GM18502 (cell line): Measurements from ENCODE around the gene PPP1R9A.

ENCODE experiments used
- ATAC-seq: cut with Tn5 transposase; IDR thresholded peaks from one replicate; pipeline ENCODE4 v1.9.1; 2021; ENCODE audit warnings: mild to moderate bottlenecking; ENCODE audit not compliant: unreplicated experiment, poor library complexity

Gene PPP1R9A

DNA sequence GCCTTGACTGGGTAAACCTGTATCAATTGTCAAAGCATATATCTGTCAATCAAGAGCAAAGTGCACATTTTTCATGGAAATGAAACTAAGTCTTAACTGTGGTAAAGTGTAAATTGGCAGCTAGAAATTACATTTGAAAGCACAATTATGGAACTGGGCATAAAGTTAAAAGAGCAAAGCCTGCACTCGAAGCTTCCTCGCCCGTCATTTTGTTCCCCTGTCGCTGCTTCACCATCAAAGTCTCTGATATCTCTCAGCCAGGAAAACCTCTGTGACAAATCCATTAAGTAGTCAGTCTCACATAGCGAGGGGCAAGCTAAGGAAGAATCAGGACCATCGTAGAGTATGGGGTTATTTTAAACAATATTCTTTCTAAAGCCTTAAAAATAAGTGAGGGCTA, 389.1 kb downstream of the PPP1R9A start:
- ATAC-seq, result no peak

DNA sequence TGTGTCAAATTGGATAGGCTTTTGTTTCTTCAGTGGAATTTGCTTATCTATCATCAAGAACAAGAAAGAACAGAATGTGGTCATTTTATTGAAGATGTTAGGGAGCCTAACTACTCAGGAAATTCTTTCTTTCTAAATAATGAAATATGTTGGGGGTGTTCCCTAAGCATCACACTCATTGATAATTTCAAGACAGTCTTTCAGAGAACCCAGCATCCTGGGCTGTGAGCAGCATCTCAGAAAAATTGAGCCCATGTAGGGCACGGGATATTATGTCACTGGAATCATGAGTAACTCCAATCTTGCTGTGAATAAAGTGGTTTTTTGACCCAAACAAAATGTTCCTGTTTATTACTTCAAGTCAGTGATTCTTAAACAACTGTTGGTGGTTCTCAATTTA, 389.6 kb downstream of the PPP1R9A start:
- no peak for ATAC-seq

DNA sequence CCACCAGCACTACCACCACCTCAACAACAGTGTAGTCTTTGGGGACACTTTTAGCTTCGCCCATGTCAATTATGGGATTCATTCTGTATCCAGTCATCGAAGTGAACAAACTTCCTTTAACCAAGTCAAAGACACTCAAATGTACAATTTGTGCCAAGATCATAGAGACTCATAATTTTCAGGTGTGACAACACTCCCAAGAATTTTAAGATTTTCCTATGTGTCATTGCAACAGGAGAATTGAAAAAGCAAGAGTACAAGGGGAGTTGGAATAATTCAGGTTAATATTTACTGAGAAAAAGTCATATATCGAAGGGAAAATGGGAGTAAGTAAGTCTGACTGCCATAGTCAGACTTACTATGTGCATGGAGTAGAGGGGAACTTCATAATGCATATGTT, 390.7 kb downstream of the PPP1R9A start:
- no peak for ATAC-seq

- no peak for ATAC-seq
Measured at GRCh38 chr7:95303013-95303905, 395.9 kb downstream of the PPP1R9A start.

DNA sequence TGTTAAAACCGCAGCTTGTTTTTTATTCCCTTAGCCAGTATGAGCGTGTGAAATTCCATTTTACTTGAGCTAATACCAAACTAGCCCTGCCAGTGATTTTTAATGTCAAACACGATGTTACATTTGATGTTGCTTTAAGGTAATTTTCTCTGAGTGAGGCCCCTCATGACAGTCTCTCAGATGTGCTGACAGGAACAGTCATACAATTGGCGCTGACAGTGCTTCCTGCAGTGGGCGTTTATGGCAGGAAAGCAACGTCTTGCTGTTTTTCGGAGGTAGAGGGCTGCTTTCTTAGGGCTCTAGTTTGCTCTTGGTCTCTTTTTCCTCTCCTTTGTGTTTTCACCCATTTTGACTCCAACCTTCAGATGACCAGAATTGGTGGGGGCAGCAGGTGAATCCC, 397.6 kb downstream of the PPP1R9A start:
- ATAC-seq, result no peak

GRCh38 chr7:95309951-95310350, 402.6 kb downstream of the PPP1R9A start:
- ATAC-seq, result no peak

- ATAC-seq, result no peak
Measured at GRCh38 chr7:95311389-95311788, 404.0 kb downstream of the PPP1R9A start.

- no peak for ATAC-seq
Measured at GRCh38 chr7:95312561-95312960, 405.2 kb downstream of the PPP1R9A start.

- peak; percentile 83 for ATAC-seq
Measured at GRCh38 chr7:95316588-95316987, 409.2 kb downstream of the PPP1R9A start.

DNA sequence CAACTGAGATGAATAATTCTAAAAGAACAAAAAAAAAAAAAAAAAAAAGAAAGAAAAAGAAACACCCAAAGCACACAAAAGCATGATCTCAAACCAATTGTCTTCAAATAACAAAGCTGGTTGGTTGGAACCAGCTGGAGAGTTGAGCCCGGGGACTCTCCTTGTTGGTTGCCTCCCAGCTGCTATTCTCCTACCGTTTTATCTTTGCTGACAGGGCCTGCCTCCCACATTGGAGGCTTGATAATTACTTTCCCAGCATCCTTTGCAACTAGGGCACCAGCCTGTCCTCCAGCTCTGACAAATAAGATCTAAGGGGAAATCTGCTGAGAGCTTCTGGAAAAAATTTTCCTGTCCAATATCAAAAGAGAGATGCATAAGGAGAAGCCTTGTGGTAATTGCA, 410.2 kb downstream of the PPP1R9A start:
- no peak for ATAC-seq

GRCh38 chr7:95317966-95318365, 410.6 kb downstream of the PPP1R9A start:
- no peak for ATAC-seq

DNA sequence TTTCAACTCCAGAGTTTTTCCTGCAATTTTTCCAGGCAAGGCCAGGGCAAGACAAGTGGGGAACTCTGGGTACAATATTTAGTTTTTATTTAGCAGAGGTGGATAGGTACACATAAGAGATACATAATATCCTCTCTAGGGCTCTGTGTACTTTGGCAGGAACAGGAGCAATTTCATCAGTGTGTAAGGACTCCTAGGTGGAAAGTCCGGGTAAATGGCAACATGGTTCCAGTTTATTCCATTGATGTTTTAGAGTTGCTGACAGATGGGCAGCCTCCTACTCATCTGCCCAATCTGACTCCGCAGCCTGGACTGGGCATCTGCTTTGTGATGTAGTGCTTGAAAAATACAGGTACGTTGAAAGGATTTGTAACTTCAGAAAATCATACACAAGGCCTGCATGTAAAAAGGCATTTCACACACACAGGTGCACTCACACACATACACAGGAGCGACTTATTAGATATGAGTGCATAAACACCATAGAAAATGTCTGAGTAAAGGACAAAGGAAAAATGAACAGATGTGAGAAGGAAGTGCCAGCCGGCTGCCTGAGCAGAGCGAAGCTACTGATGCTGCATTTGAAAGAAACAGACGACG, 411.2 kb downstream of the PPP1R9A start:
- no peak for ATAC-seq

DNA sequence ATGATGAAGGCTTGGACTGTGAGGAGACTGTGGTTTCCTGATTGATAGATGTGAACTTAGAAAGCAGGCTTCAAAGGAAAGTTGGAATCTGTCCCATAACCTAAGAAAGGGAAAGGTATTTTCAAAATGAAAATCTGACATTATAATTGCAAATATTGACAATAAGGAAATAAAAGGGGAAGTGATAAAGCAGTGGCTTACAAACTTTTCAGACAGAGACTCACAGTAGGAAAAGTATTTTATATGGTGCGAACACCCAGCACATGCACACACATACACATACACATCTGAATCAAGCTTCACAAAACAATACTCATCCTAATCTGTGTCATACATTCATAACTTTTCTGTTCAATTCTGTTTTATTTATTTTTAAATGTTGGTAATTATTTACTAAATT, 412.2 kb downstream of the PPP1R9A start:
- no peak for ATAC-seq

DNA sequence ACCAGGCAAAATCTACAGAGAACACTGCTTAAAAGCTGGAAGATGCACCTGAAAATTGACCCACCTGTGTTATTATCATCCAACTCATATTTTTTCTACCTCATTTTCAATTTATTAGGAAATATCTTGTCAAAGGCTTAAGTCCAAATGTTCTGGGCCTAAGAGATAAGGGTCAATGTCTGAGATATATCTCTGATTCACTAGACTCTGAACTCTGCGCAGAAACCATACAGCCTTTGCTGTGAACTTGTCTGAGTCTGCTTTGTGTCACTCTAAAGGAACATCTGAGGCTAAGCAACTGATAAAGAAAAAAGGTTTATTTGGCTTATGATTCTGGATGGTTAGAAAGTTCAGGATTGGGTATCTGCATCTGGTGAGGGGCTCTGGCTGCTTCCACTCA, 413.3 kb downstream of the PPP1R9A start:
- ATAC-seq, result no peak

DNA sequence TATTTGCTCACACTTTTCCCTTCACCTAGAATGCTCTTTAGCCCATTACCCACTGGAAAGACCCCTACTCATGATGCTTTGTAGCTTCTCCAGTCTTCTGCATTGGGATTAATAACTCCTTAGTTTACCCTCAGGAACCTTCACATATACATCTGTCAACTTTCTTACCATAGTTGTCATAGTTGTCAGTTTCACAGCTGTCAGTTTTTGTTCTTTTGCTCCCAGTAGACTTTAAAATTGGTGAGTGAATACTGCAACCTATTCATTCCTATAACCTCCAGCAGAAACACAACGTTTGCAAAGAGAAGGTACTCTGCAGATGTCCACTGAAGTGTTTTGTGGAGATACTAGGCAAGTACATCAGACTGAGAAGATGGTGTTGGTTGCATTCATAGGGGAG, 414.3 kb downstream of the PPP1R9A start:
- ATAC-seq, result no peak

DNA sequence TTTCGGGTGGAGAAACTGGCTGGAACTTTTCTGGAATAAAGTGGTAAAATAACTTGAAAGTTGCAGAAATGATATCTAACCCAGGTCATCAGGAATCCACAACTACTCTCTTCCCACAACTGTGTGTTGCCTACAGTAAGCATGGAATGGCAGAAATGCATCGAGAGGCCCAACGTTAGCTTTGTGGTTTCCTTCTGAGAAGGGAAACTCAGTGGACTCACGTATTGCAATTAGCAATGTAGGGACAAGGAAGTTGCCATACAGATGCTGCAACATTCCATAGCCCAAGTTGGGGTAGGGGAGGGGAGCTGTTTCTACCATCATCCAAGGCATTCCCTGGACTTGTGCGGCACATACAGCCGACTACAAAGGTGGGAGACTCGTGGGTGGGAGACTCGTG, 415.0 kb downstream of the PPP1R9A start:
- no peak for ATAC-seq

DNA sequence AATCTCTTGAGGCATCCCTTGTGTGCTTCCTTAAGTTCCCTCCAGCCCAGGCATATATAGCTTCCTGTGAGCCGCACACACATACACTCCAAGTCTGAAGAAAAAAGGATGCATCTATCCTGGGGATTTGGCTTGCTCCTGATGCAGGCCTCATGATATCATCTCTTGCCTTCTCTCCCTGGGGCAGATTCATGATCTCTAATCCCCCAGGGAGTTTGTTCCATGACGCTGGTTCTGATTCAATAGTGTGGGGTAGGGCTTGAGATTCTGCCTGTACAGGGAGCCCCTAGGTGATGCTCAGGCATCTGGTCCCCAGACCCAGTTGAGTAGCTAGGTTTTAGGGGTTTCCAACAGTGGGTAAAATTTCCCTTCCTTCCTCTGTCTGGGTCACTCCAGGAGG, 415.5 kb downstream of the PPP1R9A start:
- ATAC-seq, result no peak

GRCh38 chr7:95323410-95324129, 416.2 kb downstream of the PPP1R9A start:
- ATAC-seq, result no peak

GRCh38 chr7:95324431-95324830, 417.0 kb downstream of the PPP1R9A start, which contains the start of gene PON1:
PON1 (minus strand) TSS chr7:95324532; CDS start chr7:95324475, 57 bp downstream.
- ATAC-seq, result peak; percentile 60

GRCh38 chr7:95327356-95327755, 420.0 kb downstream of the PPP1R9A start:
- ATAC-seq, result no peak
